ENCODE measurements around the gene ACAP2.
"Not testable (repeated sequence)": the region's sequence is repeated elsewhere in the genome, so short reads cannot be mapped to it uniquely, and the experiment has no call there.

ACAP2 gene

DNA sequence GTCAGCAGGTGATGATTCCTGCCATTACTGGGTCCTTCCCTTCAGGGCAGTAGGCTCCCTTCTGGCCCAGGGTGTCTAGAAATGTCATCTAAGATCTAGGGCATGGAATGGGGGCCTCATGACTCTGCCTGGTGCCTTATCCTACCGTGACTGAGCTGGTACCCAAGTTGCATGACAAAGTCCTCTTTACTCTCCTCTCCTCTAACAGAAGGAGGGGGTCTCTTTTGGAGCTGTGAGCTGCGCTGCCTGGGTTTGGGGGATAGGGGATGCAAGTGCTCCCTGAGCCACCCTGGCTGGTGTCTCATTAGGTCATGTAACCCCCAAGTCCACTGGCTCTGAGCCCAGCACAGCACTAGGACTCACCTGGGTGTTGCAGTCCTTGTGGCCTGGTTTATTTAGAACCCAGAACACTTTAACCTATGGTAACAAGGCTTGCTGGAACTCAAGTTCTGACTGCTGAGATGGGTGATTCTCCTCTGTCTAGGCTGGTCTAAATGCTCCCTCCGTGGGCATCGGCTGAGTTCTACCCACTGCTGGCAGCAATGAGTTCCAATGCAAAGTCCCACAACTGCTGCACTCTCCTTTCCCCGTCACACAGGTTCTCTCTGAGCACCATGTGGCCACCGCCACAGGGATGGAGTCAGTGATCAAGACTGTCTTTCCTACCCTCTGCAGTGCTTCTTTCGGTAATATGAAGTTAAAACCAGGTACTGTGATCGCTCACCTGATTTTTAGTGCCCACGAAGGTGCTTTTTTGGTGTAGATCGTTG lies 205.8 kb downstream of the ACAP2 start:
- H3K9me3 ChIP-seq: no peaks in the 10 kb centered on the region
- H3K4me3 ChIP-seq (ENCODE audit: low read depth, low read length): no peak overlapping the region
- TF ChIP-seq CTCF (IDR thresholded peaks at IDR 0.05; ENCODE audit: low read depth, low read length): no peak
- peaks cover 5% of the 10 kb centered on the region; the same call in 1 of the 2 replicates for H3K36me3 ChIP-seq
- H3K4me1 ChIP-seq: peaks cover 8% of the 10 kb centered on the region
- no peak for DNase-seq
- no peaks in the 10 kb centered on the region for H3K27me3 ChIP-seq

DNA sequence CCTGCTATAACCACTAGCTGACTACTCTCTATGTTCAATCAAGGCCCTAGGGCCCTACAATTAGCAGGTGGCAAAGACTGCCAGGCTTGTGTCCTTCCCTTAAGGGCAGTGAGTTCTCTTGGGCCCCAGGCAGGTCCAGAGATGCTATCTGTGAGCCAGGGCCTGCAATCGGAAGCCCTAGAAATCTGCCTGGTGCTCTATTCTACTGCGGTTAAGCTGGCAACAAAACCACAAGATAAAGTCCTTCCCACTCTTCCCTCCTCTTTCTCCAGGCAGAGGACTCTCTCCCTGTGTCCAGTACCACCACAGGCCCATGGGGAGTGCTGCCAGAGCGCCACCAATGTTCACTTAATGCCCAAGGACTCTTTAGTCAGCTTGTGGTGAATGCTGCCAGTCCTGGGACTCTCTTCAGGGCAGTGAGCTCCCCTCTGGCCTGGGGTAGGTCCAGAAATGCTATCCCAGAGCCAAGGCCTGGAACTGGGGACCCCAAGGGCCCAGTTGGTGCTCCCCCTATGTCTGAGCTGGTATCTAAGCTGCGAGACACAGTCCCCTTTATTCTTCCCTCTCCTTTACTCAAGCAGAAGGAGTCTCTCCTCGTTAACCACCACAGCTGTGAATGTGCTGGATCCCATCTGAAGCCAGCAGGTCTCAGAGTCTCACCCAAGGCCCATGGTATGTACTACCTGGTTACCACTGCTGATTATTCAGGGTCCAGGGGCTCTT lies 206.6 kb downstream of the ACAP2 start:
- no peak overlapping the region for H3K4me3 ChIP-seq (ENCODE audit: low read depth, low read length)
- no peak for TF ChIP-seq CTCF (IDR thresholded peaks at IDR 0.05; ENCODE audit: low read depth, low read length)
- H3K27me3 ChIP-seq: no peaks in the 10 kb centered on the region
- DNase-seq: no peak
- H3K36me3 ChIP-seq: peaks cover 5% of the 10 kb centered on the region; the same call in 1 of the 2 replicates
- peaks cover 8% of the 10 kb centered on the region for H3K4me1 ChIP-seq
- H3K9me3 ChIP-seq: no peaks in the 10 kb centered on the region

DNA sequence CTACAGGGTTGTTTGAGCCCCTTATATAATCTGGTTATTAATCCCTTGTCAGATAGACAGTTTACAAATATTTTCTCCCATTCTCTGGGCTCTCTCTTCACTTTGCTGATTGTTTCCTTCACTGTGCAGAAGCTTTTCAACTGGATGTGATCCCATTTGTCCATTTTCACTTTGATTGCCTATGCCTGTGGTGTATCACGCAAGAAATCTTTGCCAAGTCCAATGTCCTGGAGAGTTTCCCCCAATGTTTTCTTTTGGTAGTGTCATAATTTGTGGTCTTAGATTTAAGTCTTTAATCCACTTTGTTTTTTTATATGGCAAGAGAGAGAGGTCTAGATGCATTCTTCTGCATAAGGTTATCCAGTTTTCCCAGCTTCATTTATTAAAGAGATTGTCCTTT lies 212.6 kb downstream of the ACAP2 start:
- Histone ChIP-seq H3K4me3 (ENCODE audit: low read depth, low read length) (no peak overlapping the region), H3K27me3 (no peaks in the 10 kb centered on the region), H3K9me3 (no peaks in the 10 kb centered on the region), H3K4me1 (no peaks in the 10 kb centered on the region), H3K36me3 (no peaks in the 10 kb centered on the region; the same call in 1 of the 2 replicates)
- no peak for DNase-seq
- TF ChIP-seq CTCF (IDR thresholded peaks at IDR 0.05; ENCODE audit: low read depth, low read length): no peak

- not testable (repeated sequence) for H3K36me3 ChIP-seq; H3K4me1 ChIP-seq; DNase-seq; H3K27me3 ChIP-seq; H3K9me3 ChIP-seq; H3K4me3 ChIP-seq (ENCODE audit: low read depth, low read length)
Measured at GRCh38 chr3:195228886-195229285, 213.9 kb downstream of the ACAP2 start.

DNA sequence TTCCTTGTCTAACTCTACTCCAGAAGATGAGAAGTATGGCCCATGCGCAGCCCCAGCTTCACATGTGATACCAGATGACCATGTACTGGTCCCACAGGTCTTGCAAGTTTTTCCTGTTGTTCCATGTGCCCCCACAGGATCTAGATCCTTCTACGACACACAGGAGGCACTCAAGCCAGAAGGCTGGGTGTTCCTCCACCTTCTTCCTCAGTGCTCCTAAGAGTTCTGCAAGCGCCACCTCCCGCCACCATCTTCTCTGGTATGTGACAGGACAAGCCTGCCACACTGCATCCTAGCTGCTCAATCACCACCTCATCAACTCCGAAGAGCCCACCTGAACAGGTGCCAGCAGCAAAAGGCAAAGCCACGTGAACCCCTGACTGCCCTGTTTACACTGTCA lies 214.9 kb downstream of the ACAP2 start:
- TF ChIP-seq CTCF (IDR thresholded peaks at IDR 0.05; ENCODE audit: low read depth, low read length): no peak
- no peak overlapping the region for H3K4me3 ChIP-seq (ENCODE audit: low read depth, low read length)
- no peaks in the 10 kb centered on the region for H3K4me1 ChIP-seq
- H3K27me3 ChIP-seq: no peaks in the 10 kb centered on the region
- no peak for DNase-seq
- no peaks in the 10 kb centered on the region; the same call in 1 of the 2 replicates for H3K36me3 ChIP-seq
- H3K9me3 ChIP-seq: no peaks in the 10 kb centered on the region

DNA sequence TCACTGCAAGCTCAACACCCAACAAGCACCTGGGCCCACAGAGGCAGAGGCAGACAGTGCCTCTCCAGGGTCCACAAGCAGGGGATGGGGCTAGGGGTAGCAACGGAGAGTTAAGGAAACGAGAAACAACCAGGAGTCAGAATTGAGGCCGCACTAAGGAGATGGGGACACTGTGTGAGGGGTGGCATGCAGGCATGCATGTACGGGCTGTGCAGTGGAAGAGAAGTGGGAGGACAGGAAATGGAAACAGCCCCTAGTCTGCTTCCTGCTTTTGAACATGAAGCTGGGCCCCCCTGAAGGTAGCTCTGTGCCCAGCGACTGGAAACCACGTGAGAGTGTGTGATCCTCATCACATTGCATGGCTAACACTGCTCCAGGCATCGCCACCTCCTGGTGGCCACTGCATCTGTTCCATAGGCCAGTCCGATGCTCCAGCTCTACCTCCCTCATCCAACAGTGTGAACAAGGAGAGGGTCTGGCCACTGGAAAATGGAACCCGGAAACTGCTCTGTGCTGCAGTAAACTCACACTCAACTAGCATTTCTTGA lies 215.8 kb downstream of the ACAP2 start:
- Histone ChIP-seq H3K27me3 (no peaks in the 10 kb centered on the region), H3K4me1 (peaks cover 1% of the 10 kb centered on the region; the same call in 1 of the 2 replicates), H3K4me3 (ENCODE audit: low read depth, low read length) (no peak overlapping the region), H3K9me3 (no peaks in the 10 kb centered on the region), H3K36me3 (no peaks in the 10 kb centered on the region; the same call in 1 of the 2 replicates)
- peak; percentile 67 for TF ChIP-seq CTCF (IDR thresholded peaks at IDR 0.05; ENCODE audit: low read depth, low read length)
- peak; percentile 52 for DNase-seq

All from BE2C (cell line).